HCT116 (cell line): Measurements from ENCODE around the gene ACAD9. TPM values are rescaled to one million over a fixed set of nuclear protein-coding genes. Genes with fewer than 3 reads are reported as not detected.

Experiments
- ATAC-seq: fragments of 200-7000 bp; cut with Tn5 transposase; 2 replicates; pipeline ENCODE4 v1.9.1; 2020; ENCODE audit warnings: mild to moderate bottlenecking, moderate library complexity
- BruUV-seq: library from RNA; stranded (reverse); fragments of 400-500 nt; replicated peaks from 2 replicates; lab custom pipeline; 2021; lab: Mats Ljungman, UMichigan
- CTCF ChIA-PET: fragments of 300-600 bp; sonication (Branson Sonifier 250); formaldehyde crosslinking; loops from one replicate; lab custom pipeline; 2021; ENCODE audit warnings: antibody characterized with exemption; lab: Charles Lee
- POLR2A ChIA-PET: fragments of 300-600, 350-600 bp; sonication (Branson Sonifier 250); formaldehyde crosslinking; loops from one replicate; lab custom pipeline; 2021; ENCODE audit warnings: antibody characterized with exemption; lab: Charles Lee
- RAD21 ChIA-PET, 2 experiments: fragments of 300-600 bp; sonication (Branson Sonifier 250); formaldehyde crosslinking; loops; one replicate each; lab custom pipeline; 2023; ENCODE audit warnings: low total read pairs in 2 of 2; ENCODE audit not compliant: uncharacterized antibody in 2 of 2, unreplicated experiment in 2 of 2, low non-redundant PET in 1 of 2; lab: Charles Lee
- DNase-seq: peaks from one replicate; pipeline ENCODE4 v3.0.0-alpha.2; 2010; ENCODE audit warnings: low read depth, low spot score
- H2AFZ ChIP-seq: fragments of 200-600 bp; shearing (Covaris generic), sonication (generic); 2 replicates; pipeline ENCODE4 v1.6.1; 2017; ENCODE audit warnings: low read depth, mixed run types, mixed read lengths, antibody characterized with exemption, low read length; ENCODE audit not compliant: poor library complexity, severe bottlenecking
- H3K27ac ChIP-seq: 2 replicates; pipeline ENCODE4 v1.5.1; 2012; ENCODE audit warnings: low read depth, low read length
- H3K27me3 ChIP-seq: fragments of 200-600 bp; sonication (generic); 2 replicates; pipeline ENCODE4 v1.6.1; 2016; ENCODE audit warnings: mixed run types, low read length, mixed read lengths; ENCODE audit not compliant: insufficient read depth
- H3K36me3 ChIP-seq, 2 experiments: fragments of 200-500 bp in 1 of 2; fragments of 200-600 bp in 1 of 2; sonication (Bioruptor generic) in 1 of 2; sonication (generic) in 1 of 2; 2 replicates each; pipeline versions ENCODE4 v1.5.1 to v1.6.1; 2014 to 2016; ENCODE audit warnings: low read length in 2 of 2, inconsistent platforms in 1 of 2, mixed read lengths in 1 of 2, mixed run types in 1 of 2; ENCODE audit not compliant: insufficient read depth in 2 of 2, control insufficient read depth in 1 of 2
- H3K4me1 ChIP-seq, 2 experiments: fragments of 200-600 bp in 1 of 2; sonication (generic) in 1 of 2; 2 replicates each; pipeline versions ENCODE4 v1.5.1 to v1.6.1; 2012 to 2017; ENCODE audit warnings: low read length in 2 of 2, inconsistent platforms in 1 of 2, mild to moderate bottlenecking in 1 of 2, mixed read lengths in 1 of 2, mixed run types in 1 of 2, moderate library complexity in 1 of 2; ENCODE audit not compliant: insufficient read depth in 2 of 2, control insufficient read depth in 1 of 2
- H3K4me2 ChIP-seq: fragments of 200-600 bp; sonication (generic); 2 replicates; pipeline ENCODE4 v1.6.1; 2017; ENCODE audit warnings: mixed run types, low read length, mixed read lengths
- H3K4me3 ChIP-seq, 2 experiments: fragments of 200-600 bp in 1 of 2; sonication (generic) in 1 of 2; replicated peaks in 1 of 2; 2 replicates each; pipeline ENCODE4 v1.5.1; 2011 to 2016; ENCODE audit warnings: low read length in 2 of 2, control low read depth in 1 of 2, low read depth in 1 of 2, mild to moderate bottlenecking in 1 of 2, mixed read lengths in 1 of 2, mixed run types in 1 of 2
- H3K79me2 ChIP-seq: fragments of 200-600 bp; sonication (generic); 2 replicates; pipeline ENCODE4 v1.6.1; 2017; ENCODE audit warnings: mild to moderate bottlenecking, mixed run types, low read length, moderate library complexity, mixed read lengths; ENCODE audit not compliant: insufficient read depth
- H3K9ac ChIP-seq: fragments of 200-600 bp; sonication (generic); 2 replicates; pipeline ENCODE4 v1.6.1; 2016; ENCODE audit warnings: low read length, mixed read lengths
- H3K9me2 ChIP-seq: fragments of 200-600 bp; sonication (generic), shearing (Covaris generic); 2 replicates; pipeline ENCODE4 v1.6.1; 2017; ENCODE audit warnings: mixed run types, mild to moderate bottlenecking, moderate library complexity; ENCODE audit not compliant: insufficient read depth
- H3K9me3 ChIP-seq, 2 experiments: fragments of 200-500 bp in 1 of 2; fragments of 200-600 bp in 1 of 2; sonication (Bioruptor generic) in 1 of 2; sonication (generic) in 1 of 2; 2 replicates each; pipeline ENCODE4 v1.6.1; 2014 to 2017; ENCODE audit warnings: low read length in 2 of 2, mixed read lengths in 2 of 2, inconsistent platforms in 1 of 2, low read depth in 1 of 2, mild to moderate bottlenecking in 1 of 2, mixed run types in 1 of 2, moderate library complexity in 1 of 2; ENCODE audit not compliant: control insufficient read depth in 1 of 2, insufficient read depth in 1 of 2
- H4K20me1 ChIP-seq: fragments of 200-600 bp; sonication (generic), shearing (Covaris generic); 2 replicates; pipeline ENCODE4 v1.6.1; 2017; ENCODE audit warnings: mixed run types, mild to moderate bottlenecking, moderate library complexity; ENCODE audit not compliant: insufficient read depth
- ATF3 ChIP-seq: IDR thresholded peaks from 2 replicates; pipeline ENCODE4 v1.6.1; 2012
- CBX3 ChIP-seq: IDR thresholded peaks from 2 replicates; pipeline ENCODE4 v1.6.1; 2012; ENCODE audit warnings: low read depth
- CTCF ChIP-seq, 3 experiments: fragments of 200-600 bp in 1 of 3; sonication (generic) in 1 of 3; IDR thresholded peaks in 2 of 3; conservative IDR thresholded peaks in 1 of 3; 2 replicates each; pipeline ENCODE4 v1.5.1; 2012 to 2017; ENCODE audit warnings: low read depth in 2 of 3, low read length in 2 of 3, antibody characterized with exemption in 1 of 3, borderline replicate concordance in 1 of 3, control low read depth in 1 of 3, mild to moderate bottlenecking in 1 of 3, mixed read lengths in 1 of 3, mixed run types in 1 of 3, moderate library complexity in 1 of 3; ENCODE audit not compliant: insufficient read depth in 1 of 3
- ELF1 ChIP-seq: IDR thresholded peaks from 2 replicates; pipeline ENCODE4 v1.6.1; 2012; ENCODE audit warnings: low read depth, borderline replicate concordance
- EZH2 ChIP-seq: fragments of 200-600 bp; sonication (generic); IDR thresholded peaks from 2 replicates; pipeline ENCODE4 v1.6.1; 2017; ENCODE audit warnings: antibody characterized with exemption, mixed run types
- EZH2phosphoT487 ChIP-seq: fragments of 200-600 bp; IDR thresholded peaks from 2 replicates; pipeline ENCODE4 v1.6.1; 2018; ENCODE audit warnings: antibody characterized with exemption, borderline replicate concordance
- FOSL1 ChIP-seq: IDR thresholded peaks from 2 replicates; pipeline ENCODE4 v1.6.1; 2012; ENCODE audit warnings: low read depth
- JUND ChIP-seq: IDR thresholded peaks from 2 replicates; pipeline ENCODE4 v1.6.1; 2012
- MAX ChIP-seq: IDR thresholded peaks from 2 replicates; pipeline ENCODE4 v1.6.1; 2012
- POLR2A ChIP-seq: IDR thresholded peaks from 2 replicates; pipeline ENCODE4 v1.7.0; 2011; ENCODE audit warnings: borderline replicate concordance; ENCODE audit not compliant: insufficient read depth, insufficient read length; ENCODE audit errors: extremely low read depth
- POLR2AphosphoS5 ChIP-seq: IDR thresholded peaks from 2 replicates; pipeline ENCODE4 v1.6.1; 2011; ENCODE audit warnings: mild to moderate bottlenecking, low read depth, low read length, moderate library complexity
- RAD21 ChIP-seq: IDR thresholded peaks from 2 replicates; pipeline ENCODE4 v1.6.1; 2012; ENCODE audit warnings: low read depth, mild to moderate bottlenecking
- REST ChIP-seq: IDR thresholded peaks from 2 replicates; pipeline ENCODE4 v1.6.1; 2012; ENCODE audit warnings: low read depth
- SIN3A ChIP-seq: IDR thresholded peaks from 2 replicates; pipeline ENCODE4 v1.6.1; 2012; ENCODE audit warnings: low read depth
- SP1 ChIP-seq: IDR thresholded peaks from 2 replicates; pipeline ENCODE4 v1.6.1; 2012; ENCODE audit warnings: low read depth
- SRF ChIP-seq: IDR thresholded peaks from 2 replicates; pipeline ENCODE4 v1.6.1; 2012; ENCODE audit warnings: low read depth
- TCF7L2 ChIP-seq: IDR thresholded peaks from 2 replicates; pipeline ENCODE4 v1.7.0; 2011; ENCODE audit warnings: borderline replicate concordance, inconsistent platforms; ENCODE audit not compliant: insufficient read depth, insufficient read length; ENCODE audit errors: extremely low read depth
- YY1 ChIP-seq: IDR thresholded peaks from 2 replicates; pipeline ENCODE4 v1.6.1; 2011; ENCODE audit warnings: low read length, low read depth, moderate library complexity, mild to moderate bottlenecking; ENCODE audit not compliant: insufficient replicate concordance; ENCODE audit errors: extremely low read depth
- ZBTB33 ChIP-seq: IDR thresholded peaks from 2 replicates; pipeline ENCODE4 v1.6.1; 2011; ENCODE audit warnings: mild to moderate bottlenecking, low read length, moderate library complexity; ENCODE audit not compliant: insufficient replicate concordance; ENCODE audit errors: extremely low read depth
- ZNF274 ChIP-seq: fragments of 200-500 bp; sonication (Bioruptor generic); IDR thresholded peaks from 2 replicates; pipeline ENCODE4 v1.6.1; 2014; ENCODE audit warnings: mild to moderate bottlenecking, low read depth, low read length, inconsistent platforms
- intact Hi-C: fragments of 100-400 bp; cut with micrococcal nuclease; formaldehyde crosslinking; loops from 2 replicates; pipeline ENCODE4 v1.10.0; 2022
- total RNA-seq: library from RNA; stranded (reverse); gene quantifications from one replicate; pipeline ENCODE4 v1.2.1, GENCODE V29; 2021; ENCODE audit not compliant: unreplicated experiment

ACAD9 gene
- total RNA-seq, 1 experiment from 2014 or later: 55.8 TPM

- ChIA-PET CTCF (no interaction called here), POLR2A (no interaction called here), RAD21 (no interaction called here)
- Histone ChIP-seq H4K20me1 (no peaks in the 10 kb centered on the region), H3K9me3 (no peaks in the 10 kb centered on the region), H3K9ac (no peak overlapping the region), H3K4me2 (no peak overlapping the region), H3K4me3 (no peak overlapping the region), H3K36me3 (no peaks in the 10 kb centered on the region), H3K27me3 (no peaks in the 10 kb centered on the region), H2AFZ (no peak overlapping the region), H3K9me2 (no peaks in the 10 kb centered on the region), H3K4me1 (no peaks in the 10 kb centered on the region), H3K79me2 (no peaks in the 10 kb centered on the region), H3K27ac (no peak overlapping the region)
- DNase-seq (no peak), ATAC-seq (no peak)
- TF ChIP-seq EZH2phosphoT487 (no peak), ZNF274 (no peak), RAD21 (no peak), YY1 (no peak), ATF3 (no peak), MAX (no peak), TCF7L2 (no peak), POLR2AphosphoS5 (no peak), ZBTB33 (no peak), SIN3A (no peak), POLR2A (no peak), CBX3 (no peak), ELF1 (no peak), REST (no peak), SP1 (no peak), EZH2 (no peak), SRF (no peak), CTCF (IDR thresholded peaks at IDR 0.05 in 2 of 3, conservative IDR thresholded peaks at IDR 0.05 in 1 of 3; ENCODE audit: borderline replicate concordance in 1 of 3, insufficient read depth in 1 of 3, low read depth in 2 of 3, low read length in 2 of 3) (no peak), JUND (no peak), FOSL1 (no peak)
- BruUV-seq: no TSS peak
- intact Hi-C loops: no loop called here
Measured at GRCh38 chr3:128835096-128835495, 44.3 kb upstream of the ACAD9 start.
